ENCODE measurements around the gene STARD9. TPM values are rescaled to one million over a fixed set of nuclear protein-coding genes. Genes with fewer than 3 reads are reported as not detected.

Gene STARD9
- polyA plus RNA-seq, 1 of the 3 experiments (the other 2 are of a cell fraction), result 2.1 TPM

DNA sequence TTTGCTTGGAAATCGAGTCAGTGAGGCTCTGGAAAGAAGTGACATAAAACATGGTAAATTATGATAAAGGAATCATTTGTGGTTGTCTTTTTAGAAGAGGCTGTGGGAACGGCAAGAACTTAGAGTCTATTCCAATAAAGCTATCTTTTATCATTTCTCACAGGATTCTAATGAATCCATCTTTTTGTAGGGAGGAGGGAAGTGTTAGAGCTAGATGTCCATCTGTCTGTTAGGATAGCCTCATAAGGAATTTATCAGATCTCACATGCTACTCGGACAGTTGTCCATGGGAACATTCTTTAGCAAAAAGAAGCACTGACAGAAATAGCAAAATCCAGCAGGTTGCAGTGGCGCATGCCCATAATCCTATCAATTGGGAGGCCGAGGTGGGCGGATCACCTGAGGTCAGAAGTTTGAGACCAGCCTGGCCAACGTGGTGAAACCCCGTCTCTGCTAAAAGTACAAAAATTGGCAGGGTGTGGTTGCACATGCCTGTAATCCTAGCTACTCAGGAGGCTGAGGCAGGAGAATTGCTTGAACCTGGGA is 37.0 kb downstream of the STARD9 start:
- H3K79me2 ChIP-seq (ENCODE audit: insufficient read depth), result no peaks in the 10 kb centered on the region
- H4K20me1 ChIP-seq (ENCODE audit: insufficient read depth), result no peaks in the 10 kb centered on the region
- TF ChIP-seq TEAD4 (IDR thresholded peaks at IDR 0.05; ENCODE audit: borderline replicate concordance, insufficient read depth) (no peak), SMC3 (IDR thresholded peaks at IDR 0.05; ENCODE audit: low read depth, low read length) (no peak), RFX5 (IDR thresholded peaks at IDR 0.05; ENCODE audit: low read length) (no peak), SIN3A (IDR thresholded peaks at IDR 0.05; ENCODE audit: borderline replicate concordance, low read depth, low read length) (no peak), POLR2AphosphoS5 (IDR thresholded peaks at IDR 0.05; ENCODE audit: low read depth, low read length) (no peak), EP300 (IDR thresholded peaks at IDR 0.05; ENCODE audit: borderline replicate concordance in 1 of 2, low read depth in 1 of 2, low read length in 1 of 2) (no peak), TCF12 (IDR thresholded peaks at IDR 0.05) (no peak), RCOR1 (IDR thresholded peaks at IDR 0.05; ENCODE audit: low read length) (no peak), FOXJ3 (CRISPR knock-in tag; IDR thresholded peaks at IDR 0.05) (no peak), TAF1 (IDR thresholded peaks at IDR 0.05; ENCODE audit: borderline replicate concordance, low read depth, low read length) (no peak), NFIC (IDR thresholded peaks at IDR 0.05; ENCODE audit: borderline replicate concordance) (no peak)
- TF ChIP-seq, protein P1, sequence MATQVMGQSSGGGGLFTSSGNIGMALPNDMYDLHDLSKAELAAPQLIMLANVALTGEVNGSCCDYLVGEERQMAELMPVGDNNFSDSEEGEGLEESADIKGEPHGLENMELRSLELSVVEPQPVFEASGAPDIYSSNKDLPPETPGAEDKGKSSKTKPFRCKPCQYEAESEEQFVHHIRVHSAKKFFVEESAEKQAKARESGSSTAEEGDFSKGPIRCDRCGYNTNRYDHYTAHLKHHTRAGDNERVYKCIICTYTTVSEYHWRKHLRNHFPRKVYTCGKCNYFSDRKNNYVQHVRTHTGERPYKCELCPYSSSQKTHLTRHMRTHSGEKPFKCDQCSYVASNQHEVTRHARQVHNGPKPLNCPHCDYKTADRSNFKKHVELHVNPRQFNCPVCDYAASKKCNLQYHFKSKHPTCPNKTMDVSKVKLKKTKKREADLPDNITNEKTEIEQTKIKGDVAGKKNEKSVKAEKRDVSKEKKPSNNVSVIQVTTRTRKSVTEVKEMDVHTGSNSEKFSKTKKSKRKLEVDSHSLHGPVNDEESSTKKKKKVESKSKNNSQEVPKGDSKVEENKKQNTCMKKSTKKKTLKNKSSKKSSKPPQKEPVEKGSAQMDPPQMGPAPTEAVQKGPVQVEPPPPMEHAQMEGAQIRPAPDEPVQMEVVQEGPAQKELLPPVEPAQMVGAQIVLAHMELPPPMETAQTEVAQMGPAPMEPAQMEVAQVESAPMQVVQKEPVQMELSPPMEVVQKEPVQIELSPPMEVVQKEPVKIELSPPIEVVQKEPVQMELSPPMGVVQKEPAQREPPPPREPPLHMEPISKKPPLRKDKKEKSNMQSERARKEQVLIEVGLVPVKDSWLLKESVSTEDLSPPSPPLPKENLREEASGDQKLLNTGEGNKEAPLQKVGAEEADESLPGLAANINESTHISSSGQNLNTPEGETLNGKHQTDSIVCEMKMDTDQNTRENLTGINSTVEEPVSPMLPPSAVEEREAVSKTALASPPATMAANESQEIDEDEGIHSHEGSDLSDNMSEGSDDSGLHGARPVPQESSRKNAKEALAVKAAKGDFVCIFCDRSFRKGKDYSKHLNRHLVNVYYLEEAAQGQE (IDR thresholded peaks at IDR 0.05; ENCODE audit: low read depth, low read length), result no peak
- TF ChIP-seq, protein P2, sequence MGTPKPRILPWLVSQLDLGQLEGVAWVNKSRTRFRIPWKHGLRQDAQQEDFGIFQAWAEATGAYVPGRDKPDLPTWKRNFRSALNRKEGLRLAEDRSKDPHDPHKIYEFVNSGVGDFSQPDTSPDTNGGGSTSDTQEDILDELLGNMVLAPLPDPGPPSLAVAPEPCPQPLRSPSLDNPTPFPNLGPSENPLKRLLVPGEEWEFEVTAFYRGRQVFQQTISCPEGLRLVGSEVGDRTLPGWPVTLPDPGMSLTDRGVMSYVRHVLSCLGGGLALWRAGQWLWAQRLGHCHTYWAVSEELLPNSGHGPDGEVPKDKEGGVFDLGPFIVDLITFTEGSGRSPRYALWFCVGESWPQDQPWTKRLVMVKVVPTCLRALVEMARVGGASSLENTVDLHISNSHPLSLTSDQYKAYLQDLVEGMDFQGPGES (IDR thresholded peaks at IDR 0.05; ENCODE audit: low read depth, low read length), result no peak
- TF ChIP-seq, protein P3, sequence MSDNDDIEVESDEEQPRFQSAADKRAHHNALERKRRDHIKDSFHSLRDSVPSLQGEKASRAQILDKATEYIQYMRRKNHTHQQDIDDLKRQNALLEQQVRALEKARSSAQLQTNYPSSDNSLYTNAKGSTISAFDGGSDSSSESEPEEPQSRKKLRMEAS (IDR thresholded peaks at IDR 0.05; ENCODE audit: low read depth), result no peak
- TF ChIP-seq, protein P4, sequence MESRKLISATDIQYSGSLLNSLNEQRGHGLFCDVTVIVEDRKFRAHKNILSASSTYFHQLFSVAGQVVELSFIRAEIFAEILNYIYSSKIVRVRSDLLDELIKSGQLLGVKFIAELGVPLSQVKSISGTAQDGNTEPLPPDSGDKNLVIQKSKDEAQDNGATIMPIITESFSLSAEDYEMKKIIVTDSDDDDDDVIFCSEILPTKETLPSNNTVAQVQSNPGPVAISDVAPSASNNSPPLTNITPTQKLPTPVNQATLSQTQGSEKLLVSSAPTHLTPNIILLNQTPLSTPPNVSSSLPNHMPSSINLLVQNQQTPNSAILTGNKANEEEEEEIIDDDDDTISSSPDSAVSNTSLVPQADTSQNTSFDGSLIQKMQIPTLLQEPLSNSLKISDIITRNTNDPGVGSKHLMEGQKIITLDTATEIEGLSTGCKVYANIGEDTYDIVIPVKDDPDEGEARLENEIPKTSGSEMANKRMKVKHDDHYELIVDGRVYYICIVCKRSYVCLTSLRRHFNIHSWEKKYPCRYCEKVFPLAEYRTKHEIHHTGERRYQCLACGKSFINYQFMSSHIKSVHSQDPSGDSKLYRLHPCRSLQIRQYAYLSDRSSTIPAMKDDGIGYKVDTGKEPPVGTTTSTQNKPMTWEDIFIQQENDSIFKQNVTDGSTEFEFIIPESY (IDR thresholded peaks at IDR 0.05; ENCODE audit: borderline replicate concordance, low read depth), result no peak
- no peak overlapping the region for H3K9ac ChIP-seq
- H2AFZ ChIP-seq (ENCODE audit: low read depth), result no peak overlapping the region
- no peak overlapping the region for H3K4me2 ChIP-seq
- ChIA-PET POLR2A (no interaction called here), CTCF (no interaction called here)
- no peaks in the 10 kb centered on the region for H3K36me3 ChIP-seq (replicated peaks in 1 of 2; ENCODE audit: control insufficient read depth in 1 of 2, insufficient read depth in 2 of 2, low read length in 1 of 2)
- H3K4me3 ChIP-seq (ENCODE audit: low read depth in 2 of 2, low read length in 1 of 2), result no peak overlapping the region
- H3K27me3 ChIP-seq (ENCODE audit: insufficient read depth), result no peaks in the 10 kb centered on the region
- 90% methylated on average over 5 of the region's 8 CpGs for WGBS (ENCODE audit: low lambda C conversion rate)
- H3K27ac ChIP-seq (ENCODE audit: low read depth in 2 of 2, low read length in 1 of 2), result no peak overlapping the region
- H3K9me3 ChIP-seq, result no peaks in the 10 kb centered on the region
- no peaks in the 10 kb centered on the region for H3F3A ChIP-seq (replicated peaks; ENCODE audit: insufficient read depth)
- no peak for DNase-seq
- peaks cover 3 to 4% of the 10 kb centered on the region in 2 experiments; a peak in 2 of 4 replicates for H3K4me1 ChIP-seq (ENCODE audit: control insufficient read depth in 1 of 2, insufficient read depth in 2 of 2, low read depth in 1 of 2, low read length in 1 of 2)
- H3K9me2 ChIP-seq, result no peaks in the 10 kb centered on the region
